HG02852 (cell line): ENCODE data around the gene EIF3B.
"Not testable (repeated sequence)": the region's sequence is repeated elsewhere in the genome, so short reads cannot be mapped to it uniquely, and the experiment has no call there.

Experiments
- ATAC-seq: cut with Tn5 transposase; IDR thresholded peaks from one replicate; pipeline ENCODE4 v1.9.1; 2021; ENCODE audit warnings: mild to moderate bottlenecking, moderate library complexity; ENCODE audit not compliant: unreplicated experiment

The EIF3B gene

GRCh38 chr7:2399848-2400587, 45.4 kb downstream of the EIF3B start:
- ATAC-seq = no peak

GRCh38 chr7:2402687-2403013, 48.0 kb downstream of the EIF3B start:
- ATAC-seq = no peak

- peak; percentile 32 for ATAC-seq
These were observed 48.5 kb downstream of the EIF3B start, which contains the start of gene CHST12 for GRCh38 chr7:2403014-2403717. TSS of gene CHST12 (plus strand) at chr7:2403611. CDS start at chr7:2432640, 29,029 bp downstream.

GRCh38 chr7:2403718-2404648, 49.4 kb downstream of the EIF3B start:
- peak; percentile 7 for ATAC-seq

- ATAC-seq = no peak
These were observed 50.1 kb downstream of the EIF3B start for GRCh38 chr7:2404714-2405119.

GRCh38 chr7:2405201-2405600, 50.6 kb downstream of the EIF3B start:
- ATAC-seq = no peak

- ATAC-seq = peak; percentile 50
These were observed 51.1 kb downstream of the EIF3B start for GRCh38 chr7:2405601-2406345.

- ATAC-seq = no peak
These were observed 55.3 kb downstream of the EIF3B start for GRCh38 chr7:2409745-2410414.

GRCh38 chr7:2411049-2411448, 56.4 kb downstream of the EIF3B start:
- ATAC-seq = no peak

GRCh38 chr7:2411815-2412586, 57.4 kb downstream of the EIF3B start:
- no peak for ATAC-seq

GRCh38 chr7:2412587-2413201, 58.1 kb downstream of the EIF3B start:
- no peak for ATAC-seq

- no peak for ATAC-seq
These were observed 61.4 kb downstream of the EIF3B start for GRCh38 chr7:2416063-2416462.

- no peak for ATAC-seq
These were observed 62.0 kb downstream of the EIF3B start for GRCh38 chr7:2416650-2417049.

- ATAC-seq = not testable (repeated sequence)
These were observed 62.6 kb downstream of the EIF3B start for GRCh38 chr7:2417178-2417577.

GRCh38 chr7:2417981-2418481, 63.4 kb downstream of the EIF3B start:
- ATAC-seq = no peak

- ATAC-seq = no peak
These were observed 65.7 kb downstream of the EIF3B start for GRCh38 chr7:2420216-2420933.

- ATAC-seq = no peak
These were observed 67.3 kb downstream of the EIF3B start for GRCh38 chr7:2421943-2422310.

- ATAC-seq = no peak
These were observed 71.1 kb downstream of the EIF3B start for GRCh38 chr7:2425749-2426148.
